ENCODE measurements around the gene RCSD1.
"Not testable (repeated sequence)": the region's sequence is repeated elsewhere in the genome, so short reads cannot be mapped to it uniquely, and the experiment has no call there.

Gene RCSD1

GRCh38 chr1:167711797-167712196 is 81.8 kb downstream of the RCSD1 start:
- no peaks in the 10 kb centered on the region for H3K36me3 Mint-ChIP-seq
- no peak overlapping the region for H3K27ac Mint-ChIP-seq
- H3K4me1 Mint-ChIP-seq (ENCODE audit: low read depth): peaks cover 36% of the 10 kb centered on the region
- H3K4me3 Mint-ChIP-seq: no peak overlapping the region
- no peaks in the 10 kb centered on the region for H3K27me3 Mint-ChIP-seq
- no peaks in the 10 kb centered on the region for H3K9me3 Mint-ChIP-seq (ENCODE audit: low read depth)

GRCh38 chr1:167713330-167714081 is 83.5 kb downstream of the RCSD1 start:
- peak overlapping the region; percentile 97 for H3K4me3 Mint-ChIP-seq
- H3K36me3 Mint-ChIP-seq: no peaks in the 10 kb centered on the region
- no peaks in the 10 kb centered on the region for H3K27me3 Mint-ChIP-seq
- peak overlapping the region; percentile 90 for H3K27ac Mint-ChIP-seq
- H3K4me1 Mint-ChIP-seq (ENCODE audit: low read depth): peaks cover 38% of the 10 kb centered on the region
- no peaks in the 10 kb centered on the region for H3K9me3 Mint-ChIP-seq (ENCODE audit: low read depth)

- Mint-ChIP-seq H3K4me3 (peak overlapping the region; percentile 97), H3K4me1 (ENCODE audit: low read depth) (peaks cover 35% of the 10 kb centered on the region), H3K27me3 (no peaks in the 10 kb centered on the region), H3K9me3 (ENCODE audit: low read depth) (no peaks in the 10 kb centered on the region), H3K27ac (peak overlapping the region; percentile 73), H3K36me3 (no peaks in the 10 kb centered on the region)
These were observed 84.0 kb downstream of the RCSD1 start for GRCh38 chr1:167714098-167714438.

- Mint-ChIP-seq H3K27me3 (no peaks in the 10 kb centered on the region), H3K4me3 (peak overlapping the region; percentile 97), H3K4me1 (ENCODE audit: low read depth) (peaks cover 38% of the 10 kb centered on the region), H3K36me3 (no peaks in the 10 kb centered on the region), H3K9me3 (ENCODE audit: low read depth) (no peaks in the 10 kb centered on the region), H3K27ac (peak overlapping the region; percentile 86)
These were observed 84.6 kb downstream of the RCSD1 start for GRCh38 chr1:167714439-167715156.

GRCh38 chr1:167715157-167715999 is 85.3 kb downstream of the RCSD1 start:
- H3K9me3 Mint-ChIP-seq (ENCODE audit: low read depth): no peaks in the 10 kb centered on the region
- H3K4me1 Mint-ChIP-seq (ENCODE audit: low read depth): peaks cover 40% of the 10 kb centered on the region
- no peaks in the 10 kb centered on the region for H3K27me3 Mint-ChIP-seq
- peak overlapping the region; percentile 86 for H3K27ac Mint-ChIP-seq
- no peaks in the 10 kb centered on the region for H3K36me3 Mint-ChIP-seq
- H3K4me3 Mint-ChIP-seq: peak overlapping the region; percentile 97

- H3K36me3 Mint-ChIP-seq: no peaks in the 10 kb centered on the region
- H3K9me3 Mint-ChIP-seq (ENCODE audit: low read depth): no peaks in the 10 kb centered on the region
- H3K4me1 Mint-ChIP-seq (ENCODE audit: low read depth): peaks cover 44% of the 10 kb centered on the region
- peak overlapping the region; percentile 97 for H3K4me3 Mint-ChIP-seq
- no peaks in the 10 kb centered on the region for H3K27me3 Mint-ChIP-seq
- H3K27ac Mint-ChIP-seq: peak overlapping the region; percentile 86
These were observed 85.9 kb downstream of the RCSD1 start for GRCh38 chr1:167716000-167716271.

- Mint-ChIP-seq H3K36me3 (no peaks in the 10 kb centered on the region), H3K4me3 (peak overlapping the region; percentile 97), H3K4me1 (ENCODE audit: low read depth) (peaks cover 51% of the 10 kb centered on the region), H3K27ac (no peak overlapping the region), H3K27me3 (no peaks in the 10 kb centered on the region), H3K9me3 (ENCODE audit: low read depth) (no peaks in the 10 kb centered on the region)
These were observed 87.3 kb downstream of the RCSD1 start for GRCh38 chr1:167717351-167717750.

GRCh38 chr1:167718914-167719691 is 89.1 kb downstream of the RCSD1 start:
- Mint-ChIP-seq H3K4me3 (no peak overlapping the region), H3K27me3 (no peaks in the 10 kb centered on the region), H3K36me3 (no peaks in the 10 kb centered on the region), H3K4me1 (ENCODE audit: low read depth) (peaks cover 55% of the 10 kb centered on the region), H3K9me3 (ENCODE audit: low read depth) (no peaks in the 10 kb centered on the region), H3K27ac (no peak overlapping the region)

- H3K27me3 Mint-ChIP-seq; H3K27ac Mint-ChIP-seq; H3K36me3 Mint-ChIP-seq; H3K4me3 Mint-ChIP-seq; H3K9me3 Mint-ChIP-seq (ENCODE audit: low read depth): not testable (repeated sequence)
- H3K4me1 Mint-ChIP-seq (ENCODE audit: low read depth): peaks cover 50% of the 10 kb centered on the region
These were observed 89.8 kb downstream of the RCSD1 start for GRCh38 chr1:167719715-167720421.

GRCh38 chr1:167720965-167721616 is 91.1 kb downstream of the RCSD1 start:
- Mint-ChIP-seq H3K4me3 (peak overlapping the region; percentile 95), H3K27me3 (no peaks in the 10 kb centered on the region), H3K9me3 (ENCODE audit: low read depth) (no peaks in the 10 kb centered on the region), H3K4me1 (ENCODE audit: low read depth) (peaks cover 49% of the 10 kb centered on the region), H3K27ac (peak overlapping the region; percentile 28), H3K36me3 (no peaks in the 10 kb centered on the region)

- Mint-ChIP-seq H3K9me3 (ENCODE audit: low read depth) (no peaks in the 10 kb centered on the region), H3K27ac (peak within 1 kb of the TSS; percentile 78), H3K27me3 (no peaks in the 10 kb centered on the region), H3K4me1 (ENCODE audit: low read depth) (peaks cover 52% of the 10 kb centered on the region), H3K4me3 (peak within 1 kb of the TSS; percentile 95), H3K36me3 (no peaks in the 10 kb centered on the region)
These were observed 91.7 kb downstream of the RCSD1 start, which contains the start of gene MPZL1 for GRCh38 chr1:167721617-167722151. Gene MPZL1, plus strand, starts transcription at chr1:167721982. Its CDS starts 170 bp downstream, at chr1:167722152.

- Mint-ChIP-seq H3K4me3 (peak overlapping the region; percentile 95), H3K9me3 (ENCODE audit: low read depth) (no peaks in the 10 kb centered on the region), H3K4me1 (ENCODE audit: low read depth) (peaks cover 47% of the 10 kb centered on the region), H3K27ac (peak overlapping the region; percentile 58), H3K27me3 (no peaks in the 10 kb centered on the region), H3K36me3 (no peaks in the 10 kb centered on the region)
These were observed 92.3 kb downstream of the RCSD1 start for GRCh38 chr1:167722152-167722869.

- H3K9me3 Mint-ChIP-seq (ENCODE audit: low read depth): no peaks in the 10 kb centered on the region
- peaks cover 47% of the 10 kb centered on the region for H3K4me1 Mint-ChIP-seq (ENCODE audit: low read depth)
- peaks cover 3% of the 10 kb centered on the region for H3K36me3 Mint-ChIP-seq
- H3K4me3 Mint-ChIP-seq: peak overlapping the region; percentile 95
- peak overlapping the region; percentile 58 for H3K27ac Mint-ChIP-seq
- H3K27me3 Mint-ChIP-seq: no peaks in the 10 kb centered on the region
These were observed 92.8 kb downstream of the RCSD1 start for GRCh38 chr1:167722870-167723251.

Data from activated naive CD8-positive, alpha-beta T cell (primary cell).